GM21786 (cell line): ENCODE measurements around the gene SVOP.

Experiments
- ATAC-seq: cut with Tn5 transposase; IDR thresholded peaks from one replicate; pipeline ENCODE4 v1.9.1; 2021; ENCODE audit not compliant: unreplicated experiment

Gene SVOP

GRCh38 chr12:108858311-108859074, 162.4 kb downstream of the SVOP start:
- ATAC-seq: no peak
